Measurements from ENCODE around the gene PLAAT2.
"Not testable (repeated sequence)": the region's sequence is repeated elsewhere in the genome, so short reads cannot be mapped to it uniquely, and the experiment has no call there.

PLAAT2 gene

DNA sequence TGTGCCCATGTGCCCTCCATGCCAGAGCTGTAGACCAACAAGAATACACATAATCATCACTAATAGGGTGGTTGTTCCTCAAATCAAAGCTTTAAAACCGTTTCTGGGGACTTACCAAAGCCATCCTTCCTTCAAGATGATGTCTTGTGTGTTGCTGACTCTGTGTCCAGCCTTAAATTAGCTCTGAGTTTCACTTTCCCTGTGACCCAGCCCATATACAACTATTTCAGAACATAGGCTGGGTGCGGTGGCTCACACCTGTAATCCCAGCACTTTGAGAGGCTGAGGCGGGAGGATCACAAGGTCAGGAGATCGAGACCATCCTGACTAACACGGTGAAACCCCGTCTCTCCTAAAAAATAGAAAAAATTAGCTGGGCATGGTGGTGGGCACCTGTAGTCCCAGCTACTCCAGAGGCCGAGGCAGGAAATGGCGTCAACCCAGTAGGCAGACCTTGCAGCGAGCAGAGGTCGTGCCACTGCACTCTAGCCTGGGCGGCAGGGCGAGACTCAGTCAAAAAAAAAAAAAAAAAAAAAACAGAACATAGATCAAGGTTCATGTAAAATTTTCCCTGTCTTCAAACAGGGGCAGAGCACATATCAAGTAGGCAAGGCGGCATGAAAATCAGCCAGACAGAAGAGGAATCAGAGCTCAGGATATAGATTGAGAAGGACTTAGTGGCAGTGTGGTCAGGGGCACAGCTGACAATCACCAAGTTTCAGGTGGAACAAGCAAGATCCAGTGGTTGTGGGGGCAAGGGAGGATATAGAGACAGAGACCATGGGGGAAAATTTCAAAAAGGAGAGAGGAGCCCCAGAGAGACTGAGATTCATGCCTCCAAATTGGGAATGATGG, at the start of gene PLAAT2:
PLAAT2 (minus strand) TSS at position 179 of the 855 bp plus-strand sequence; CDS start at position 124, 55 bp downstream.
- no peak for DNase-seq

- DNase-seq: no peak
Observed at GRCh38 chr11:63612181-63612580, 49.0 kb upstream of the PLAAT2 start.

DNA sequence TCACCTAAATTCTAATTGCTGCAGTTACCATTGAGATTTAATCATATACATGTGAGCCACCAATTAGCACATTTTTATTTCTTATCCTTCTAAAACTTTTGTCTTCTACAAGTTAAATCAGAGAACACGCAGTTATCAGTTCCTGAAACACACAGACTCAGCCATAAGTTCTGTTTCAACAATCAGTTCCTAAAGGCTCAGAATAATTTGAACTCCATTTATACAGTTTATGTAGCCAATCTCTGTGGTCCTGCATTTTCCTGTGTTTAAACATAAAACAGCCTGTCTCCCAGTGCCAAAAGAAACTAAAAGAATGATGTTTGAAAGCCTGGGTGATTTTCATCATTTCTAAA, 48.2 kb upstream of the PLAAT2 start:
- DNase-seq: no peak

GRCh38 chr11:63610604-63611394, 47.6 kb upstream of the PLAAT2 start:
- no peak for DNase-seq

GRCh38 chr11:63609971-63610580, 46.9 kb upstream of the PLAAT2 start:
- no peak for DNase-seq

DNA sequence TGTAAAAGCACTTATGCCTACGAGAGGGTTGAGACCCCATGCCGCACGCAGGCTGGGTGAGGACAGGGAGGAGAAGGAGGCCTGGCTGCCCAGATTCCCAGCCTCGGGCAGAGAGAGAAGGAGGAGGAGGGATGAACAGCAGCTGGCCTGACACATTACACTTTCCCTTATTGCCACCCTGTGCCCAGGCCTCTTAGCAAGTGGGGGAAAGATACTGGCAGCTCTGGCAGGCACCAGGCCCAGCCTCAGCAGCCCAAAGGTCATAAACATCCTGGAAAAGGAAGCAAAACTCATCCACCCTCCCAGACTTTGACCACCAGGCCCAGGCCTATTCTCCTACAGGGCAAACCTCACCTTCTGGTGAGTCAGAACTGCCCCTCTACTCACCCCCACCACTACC, 46.4 kb upstream of the PLAAT2 start:
- no peak for DNase-seq

GRCh38 chr11:63608353-63609345, 45.5 kb upstream of the PLAAT2 start:
- DNase-seq: no peak

DNA sequence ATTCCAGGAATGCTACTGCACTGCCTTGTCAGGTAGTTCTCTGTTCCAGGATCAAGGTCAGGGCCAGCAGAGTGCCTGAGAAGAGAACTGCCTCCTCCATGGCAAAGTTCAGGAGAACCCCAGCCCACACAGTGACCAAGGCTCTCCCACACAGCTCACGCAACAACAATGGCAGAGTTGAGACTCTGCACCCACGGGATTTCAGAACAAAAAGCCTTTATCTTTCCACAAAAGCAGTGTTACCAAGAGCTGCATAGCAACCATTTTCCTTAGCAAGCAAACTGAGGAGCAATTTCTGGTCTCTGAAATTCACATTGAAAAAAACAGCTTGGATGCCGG, 40.0 kb upstream of the PLAAT2 start:
- DNase-seq: no peak

DNA sequence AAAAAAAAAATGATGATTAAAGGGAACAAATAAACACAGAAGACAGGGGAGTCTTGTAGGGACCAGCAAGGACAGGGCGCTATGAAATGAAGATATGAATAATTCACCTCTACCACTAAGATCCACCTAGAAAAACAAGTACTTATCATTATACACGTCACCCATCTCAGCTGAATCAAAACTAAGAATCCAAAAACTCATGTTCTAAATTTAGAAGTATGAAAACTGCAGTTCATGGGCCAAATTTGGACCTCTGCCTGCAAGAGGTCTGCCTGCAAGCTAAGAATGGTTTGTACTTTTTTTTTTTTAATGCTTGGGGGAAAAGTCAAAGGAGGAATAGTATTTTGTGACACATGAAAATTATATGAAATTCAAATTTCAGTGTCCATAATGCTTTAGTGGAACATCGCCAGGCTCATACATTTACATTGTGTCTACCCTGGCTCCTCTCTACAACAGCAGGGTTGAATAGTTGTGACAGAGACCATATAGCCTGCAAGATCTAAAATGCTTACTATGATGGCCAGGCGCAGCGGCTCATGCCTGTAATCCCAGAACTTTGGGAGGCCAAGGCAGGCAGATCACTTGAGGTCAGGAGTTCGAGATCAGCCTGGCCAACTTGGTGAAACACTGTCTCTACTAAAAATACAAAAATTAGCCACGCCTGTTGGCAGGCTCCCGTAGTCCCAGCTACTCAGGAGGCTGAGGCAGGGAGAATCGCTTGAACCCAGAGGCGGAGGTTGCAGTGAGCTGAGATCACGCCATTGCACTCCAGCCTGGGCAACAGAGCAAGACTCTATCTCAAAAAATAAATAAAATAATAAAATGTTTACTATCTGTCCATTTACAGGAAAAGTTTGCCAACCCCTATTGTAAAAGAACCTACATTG, 39.4 kb upstream of the PLAAT2 start:
- DNase-seq: not testable (repeated sequence)

GRCh38 chr11:63599211-63600122, 36.3 kb upstream of the PLAAT2 start:
- no peak for DNase-seq

DNA sequence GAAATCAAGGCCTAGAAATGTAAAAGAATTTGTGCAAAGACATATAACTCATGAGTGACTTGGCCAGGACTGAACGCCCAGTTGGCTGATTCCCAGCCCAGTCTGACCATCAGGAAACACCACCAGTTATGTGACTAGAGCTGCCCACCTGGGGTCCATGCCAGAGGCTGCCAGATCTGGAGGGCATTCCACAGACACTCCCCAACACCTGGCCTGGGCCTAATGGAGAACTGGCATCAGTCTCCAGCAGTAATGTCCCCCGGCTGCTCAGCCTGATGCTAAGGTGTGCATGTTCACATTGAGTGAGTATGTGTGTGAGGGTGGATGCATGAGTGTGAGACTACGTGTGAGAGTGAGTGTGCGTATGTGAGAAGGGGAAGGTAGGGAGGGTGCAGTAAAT, 35.4 kb upstream of the PLAAT2 start:
- DNase-seq: no peak

GRCh38 chr11:63595296-63595695, 32.1 kb upstream of the PLAAT2 start:
- no peak for DNase-seq

GRCh38 chr11:63592975-63593395, 29.8 kb upstream of the PLAAT2 start:
- no peak for DNase-seq

- no peak for DNase-seq
Observed at GRCh38 chr11:63590024-63590788, 27.0 kb upstream of the PLAAT2 start.

DNA sequence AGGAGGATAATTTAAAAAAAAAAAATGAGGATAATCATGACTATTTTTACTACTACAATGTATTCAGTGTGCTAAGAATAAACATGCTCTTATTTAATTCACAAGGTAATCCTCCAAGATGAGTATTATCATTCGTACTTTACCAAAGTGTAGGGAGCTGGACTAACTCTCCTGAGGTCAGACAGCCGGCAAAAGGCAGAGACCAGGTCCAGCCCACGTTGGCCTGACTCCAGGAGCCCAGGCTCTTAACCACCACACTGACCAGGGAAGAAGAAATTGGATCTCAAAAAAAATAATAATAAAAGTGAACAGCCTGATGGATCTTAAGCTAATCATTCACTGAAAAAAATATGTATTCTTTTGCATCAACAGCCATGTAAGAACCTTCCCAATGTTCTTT, 25.8 kb upstream of the PLAAT2 start:
- DNase-seq: no peak

- no peak for DNase-seq
Observed at GRCh38 chr11:63586451-63587166, 23.4 kb upstream of the PLAAT2 start.

DNA sequence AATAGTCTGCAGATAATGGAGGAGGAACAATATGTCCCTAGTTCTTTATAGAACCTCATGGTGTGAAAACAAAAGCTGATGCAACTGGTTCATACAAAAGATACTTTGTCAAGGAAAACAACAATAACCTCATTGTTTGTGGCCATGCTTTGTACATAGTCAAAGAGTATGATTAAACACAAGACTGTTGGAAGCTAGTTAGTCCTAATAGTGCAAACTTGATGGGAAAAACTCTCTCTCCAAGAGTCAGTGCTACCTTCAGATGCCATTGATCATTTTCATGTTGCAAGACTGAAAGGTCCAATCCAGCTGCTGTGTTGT, 20.1 kb upstream of the PLAAT2 start:
- DNase-seq: no peak

DNA sequence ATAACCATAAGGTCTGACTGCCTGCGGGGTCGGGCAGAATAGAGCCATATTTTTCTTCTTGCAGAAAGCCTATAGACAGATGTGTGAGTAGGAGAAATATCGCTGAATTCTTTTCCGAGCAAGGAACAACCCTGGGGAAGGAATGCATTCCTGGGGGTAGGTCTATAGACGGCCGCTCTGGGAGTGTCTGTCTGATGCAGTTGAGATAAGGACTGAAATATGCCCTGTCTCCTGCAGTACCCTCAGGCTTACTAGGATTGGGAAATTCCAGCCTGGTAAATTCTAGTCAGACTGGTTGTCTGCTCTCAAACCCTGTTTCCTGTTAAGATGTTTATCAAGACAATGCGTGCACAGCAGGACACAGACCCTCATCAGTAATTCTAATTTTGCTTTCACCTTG, 18.0 kb upstream of the PLAAT2 start:
- DNase-seq: not testable (repeated sequence)

GRCh38 chr11:63578882-63579281, 15.7 kb upstream of the PLAAT2 start:
- DNase-seq: not testable (repeated sequence)

Data from activated CD4-positive, alpha-beta T cell treated with anti-CD3 and anti-CD28 coated beads for 1 hour (primary cell).